IMR-90 (cell line): ENCODE measurements around the gene NUDT16. TPM values are rescaled to one million over a fixed set of nuclear protein-coding genes. Genes with fewer than 3 reads are reported as not detected.

Source experiments
- ATAC-seq: fragments of 200-7000 bp; cut with Tn5 transposase; 2 replicates; pipeline ENCODE4 v1.9.1; 2020; ENCODE audit warnings: low read depth, mild to moderate bottlenecking, moderate library complexity
- BruUV-seq: library from RNA; stranded (reverse); fragments of 400-500 nt; replicated peaks from 2 replicates; lab custom pipeline; 2021; lab: Mats Ljungman, UMichigan
- CTCF ChIA-PET: fragments of 300-600 bp; formaldehyde crosslinking; extraction: SDS; loops from one replicate; lab custom pipeline; 2021; ENCODE audit warnings: antibody characterized with exemption; lab: Yijun Ruan, JAX
- POLR2A ChIA-PET: fragments of 300-600 bp; sonication (Branson Sonifier 250); formaldehyde crosslinking; loops from one replicate; lab custom pipeline; 2022; ENCODE audit warnings: antibody characterized with exemption; ENCODE audit not compliant: unreplicated experiment; lab: Charles Lee
- DNase-seq: peaks from one replicate; pipeline ENCODE4 v3.0.0; 2013
- H2AFZ ChIP-seq: replicated peaks from 2 replicates; pipeline ENCODE3; 2013; ENCODE audit warnings: low read length, mild to moderate bottlenecking; ENCODE audit not compliant: poor library complexity
- H2AK5ac ChIP-seq: 2 replicates; pipeline ENCODE4 v1.6.1; 2013; ENCODE audit warnings: low read depth, low read length, inconsistent platforms
- H2AK9ac ChIP-seq: replicated peaks from 2 replicates; pipeline ENCODE3; 2013; ENCODE audit warnings: mild to moderate bottlenecking, low read depth, low read length, moderate library complexity; ENCODE audit not compliant: poor library complexity
- H2BK120ac ChIP-seq: 2 replicates; pipeline ENCODE4 v1.6.1; 2013; ENCODE audit warnings: low read depth, low read length, inconsistent platforms
- H2BK15ac ChIP-seq: 3 replicates; pipeline ENCODE4 v1.6.1; 2013; ENCODE audit warnings: low read depth, low read length, inconsistent platforms
- H2BK20ac ChIP-seq: 2 replicates; pipeline ENCODE4 v1.6.1; 2013; ENCODE audit warnings: low read depth, mild to moderate bottlenecking, inconsistent platforms, low read length, moderate library complexity
- H2BK5ac ChIP-seq: 2 replicates; pipeline ENCODE4 v1.6.1; 2013; ENCODE audit warnings: mild to moderate bottlenecking, low read depth, low read length, inconsistent platforms; ENCODE audit not compliant: poor library complexity, severe bottlenecking
- H3K14ac ChIP-seq: replicated peaks from 2 replicates; pipeline ENCODE4 v1.6.1; 2013; ENCODE audit warnings: low read depth, low read length, inconsistent platforms
- H3K18ac ChIP-seq: 2 replicates; pipeline ENCODE4 v1.6.1; 2013; ENCODE audit warnings: low read depth, low read length, control low read depth
- H3K23ac ChIP-seq: 2 replicates; pipeline ENCODE4 v1.6.1; 2013; ENCODE audit warnings: low read depth, low read length, inconsistent platforms
- H3K27ac ChIP-seq: 2 replicates; pipeline ENCODE4 v1.5.1; 2013; ENCODE audit warnings: mild to moderate bottlenecking, control low read depth, low read length; ENCODE audit not compliant: insufficient read depth
- H3K27me3 ChIP-seq: 2 replicates; pipeline ENCODE4 v1.6.1; 2013; ENCODE audit warnings: low read length; ENCODE audit not compliant: control insufficient read depth, insufficient read depth
- H3K36me3 ChIP-seq: 2 replicates; pipeline ENCODE4 v1.6.1; 2013; ENCODE audit warnings: low read length, mixed read lengths; ENCODE audit not compliant: control insufficient read depth, insufficient read depth
- H3K4ac ChIP-seq: 2 replicates; pipeline ENCODE4 v1.6.1; 2013; ENCODE audit warnings: low read depth, low read length, inconsistent platforms
- H3K4me1 ChIP-seq: 2 replicates; pipeline ENCODE4 v1.6.1; 2013; ENCODE audit warnings: low read length, mixed read lengths; ENCODE audit not compliant: control insufficient read depth, insufficient read depth
- H3K4me2 ChIP-seq: 2 replicates; pipeline ENCODE4 v1.6.1; 2013; ENCODE audit warnings: low read depth, mild to moderate bottlenecking, control low read depth, low read length, moderate library complexity
- H3K4me3 ChIP-seq: 2 replicates; pipeline ENCODE4 v1.5.1; 2013; ENCODE audit warnings: low read depth, mild to moderate bottlenecking, control low read depth, low read length, moderate library complexity; ENCODE audit not compliant: insufficient read depth
- H3K56ac ChIP-seq: 2 replicates; pipeline ENCODE4 v1.6.1; 2013; ENCODE audit warnings: low read length, inconsistent platforms; ENCODE audit not compliant: insufficient read depth; ENCODE audit errors: extremely low read depth
- H3K79me1 ChIP-seq, 2 experiments: 2 replicates each; pipeline ENCODE4 v1.6.1; 2013; ENCODE audit warnings: low read length in 2 of 2, inconsistent platforms in 1 of 2, low read depth in 1 of 2
- H3K9ac ChIP-seq: 2 replicates; pipeline ENCODE4 v1.6.1; 2013; ENCODE audit warnings: low read depth, low read length, control low read depth
- H3K9me1 ChIP-seq: 2 replicates; pipeline ENCODE4 v1.6.1; 2013; ENCODE audit warnings: low read length, inconsistent platforms; ENCODE audit not compliant: insufficient read depth
- H3K9me3 ChIP-seq: 2 replicates; pipeline ENCODE4 v1.6.1; 2013; ENCODE audit warnings: low read length; ENCODE audit not compliant: control insufficient read depth, insufficient read depth
- H4K20me1 ChIP-seq: 2 replicates; pipeline ENCODE4 v1.6.1; 2013; ENCODE audit warnings: low read length, inconsistent platforms; ENCODE audit not compliant: insufficient read depth
- H4K5ac ChIP-seq: 2 replicates; pipeline ENCODE4 v1.6.1; 2013; ENCODE audit warnings: mild to moderate bottlenecking, low read depth, low read length, control low read depth
- H4K8ac ChIP-seq, 2 experiments: 2 replicates each; pipeline ENCODE4 v1.6.1; 2013; ENCODE audit warnings: low read depth in 2 of 2, low read length in 2 of 2, control low read depth in 1 of 2, inconsistent platforms in 1 of 2
- H4K91ac ChIP-seq: 2 replicates; pipeline ENCODE4 v1.6.1; 2013; ENCODE audit warnings: low read depth, low read length, inconsistent platforms; ENCODE audit not compliant: insufficient read depth
- MAZ ChIP-seq: IDR thresholded peaks from 2 replicates; pipeline ENCODE4 v1.6.1; 2012; ENCODE audit warnings: low read depth, mild to moderate bottlenecking, low read length, improper control_type of control experiment, moderate library complexity, borderline replicate concordance
- USF2 ChIP-seq: fragments of 150-350 bp; IDR thresholded peaks from 2 replicates; pipeline ENCODE4 v1.6.1; 2017; ENCODE audit warnings: mild to moderate bottlenecking, antibody characterized with exemption, low read length, low read depth
- WGBS, 2 experiments: methylation state at CpG; one replicate each; pipeline versions ENCODE4 v1.1.5 to v1.1.7; 2013; ENCODE audit warnings: missing lambda C conversion rate in 2 of 2; ENCODE audit not compliant: insufficient read length in 1 of 2; ENCODE audit errors: extremely low coverage in 2 of 2; 5-methylcytosine and 5-hydroxymethylcytosine counted together
- dilution Hi-C: fragments of 300-500 bp; cut with HindIII; formaldehyde crosslinking; loops from one replicate; pipeline ENCODE4 v1.14.3; 2018; ENCODE audit warnings: low sequenced_read_pairs; ENCODE audit not compliant: unreplicated experiment
- in situ Hi-C: fragments of 300-500 bp; cut with MboI; formaldehyde crosslinking; loops from 3 replicates; pipeline ENCODE4 v1.14.3; 2019; ENCODE audit warnings: low sequenced_read_pairs, inconsistent platforms, mixed read lengths
- intact Hi-C: fragments of 100-400 bp; cut with micrococcal nuclease; formaldehyde crosslinking; loops from 2 replicates; pipeline ENCODE4 v1.10.0; 2022
- polyA plus RNA-seq, 3 experiments: library from polyadenylated mRNA; depleted of rRNA; stranded (reverse); fragments of >200 nt; gene quantifications; 2 replicates each; pipeline ENCODE4 v1.2.3, GENCODE V29; 2012; ENCODE audit warnings: low replicate concordance in 1 of 3
- total RNA-seq: library from RNA; depleted of rRNA; stranded (reverse); fragments of >200 nt; gene quantifications from 2 replicates; pipeline ENCODE4 v1.2.3, GENCODE V29; 2012

Gene NUDT16
- total and polyA plus RNA-seq, 2 of the 4 experiments (the other 2 are of a cell fraction), result 8.9 to 10.4 TPM

DNA sequence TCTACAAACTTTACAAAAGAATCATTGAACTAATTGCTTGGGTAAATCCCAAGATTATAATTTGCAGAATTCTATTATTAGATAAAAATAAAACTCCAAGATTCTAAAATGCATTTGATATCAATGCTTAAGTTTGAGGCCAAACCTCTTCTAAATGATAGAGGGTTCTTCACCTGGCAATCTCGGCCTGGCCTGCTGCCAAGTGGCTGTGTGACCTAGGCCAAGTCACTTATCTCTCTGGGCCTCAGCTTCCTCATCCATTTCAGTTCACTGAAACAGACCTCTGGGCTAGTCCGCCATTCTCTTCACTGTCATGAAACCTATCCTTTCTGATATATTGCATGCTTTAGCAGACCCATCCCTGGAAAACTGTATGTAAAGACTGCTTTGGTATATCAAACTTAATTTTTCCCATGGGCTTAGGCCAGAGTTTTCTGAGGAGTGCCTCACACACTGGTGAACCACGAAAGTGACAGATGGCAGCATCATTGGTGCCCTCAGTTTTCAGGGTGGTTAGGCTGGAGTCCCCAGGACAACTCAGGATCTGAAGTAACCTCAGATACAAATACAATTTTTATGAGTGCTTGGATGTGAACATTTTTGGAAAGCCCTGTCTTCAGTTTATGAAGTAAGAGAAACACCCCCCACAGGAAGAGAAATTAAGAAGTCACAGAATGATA, 21.8 kb downstream of the NUDT16 start:
- H3K36me3 ChIP-seq, result no peaks in the 10 kb centered on the region
- no peak overlapping the region for H4K8ac ChIP-seq
- DNase-seq, result no peak
- ChIA-PET CTCF (interaction anchor here (1.4 kb wide), 1 partner anchor 22 kb away, joined by 3 read pairs; the partner anchor contains the start of gene NUDT16), POLR2A (no interaction called here)
- H2BK120ac ChIP-seq, result no peak overlapping the region
- WGBS, 2 experiments, result no CpG with 5 or more reads among the region's 3 CpGs
- no peak overlapping the region for H3K27ac ChIP-seq
- TF ChIP-seq MAZ, result no peak
- no peak for TF ChIP-seq USF2
- H3K56ac ChIP-seq, result no peak overlapping the region
- H3K14ac ChIP-seq, result no peak overlapping the region
- H3K4ac ChIP-seq, result no peak overlapping the region
- no peak overlapping the region for H2BK20ac ChIP-seq
- H2AK5ac ChIP-seq, result no peak overlapping the region
- no peak overlapping the region for H2BK5ac ChIP-seq
- H4K91ac ChIP-seq, result no peak overlapping the region
- intact Hi-C loops, result no loop called here
- no peaks in the 10 kb centered on the region for H3K9me1 ChIP-seq
- H2AFZ ChIP-seq, result no peak overlapping the region
- H4K5ac ChIP-seq, result no peak overlapping the region
- dilution Hi-C loops, result no loop called here
- no peak overlapping the region for H3K9ac ChIP-seq
- H2AK9ac ChIP-seq, result no peak overlapping the region
- H3K9me3 ChIP-seq, result 0 out of 2 replicates have a peak, but pooled peaks cover 1% of the 10 kb centered on the region
- in situ Hi-C loops, result no loop called here
- H3K27me3 ChIP-seq, result no peaks in the 10 kb centered on the region; the same call in 1 of the 2 replicates
- no peak overlapping the region for H3K4me3 ChIP-seq
- H3K79me1 ChIP-seq, result no peaks in the 10 kb centered on the region
- no peaks in the 10 kb centered on the region for H4K20me1 ChIP-seq
- peaks cover 6% of the 10 kb centered on the region; the same call in 1 of the 2 replicates for H3K4me1 ChIP-seq
- no peak overlapping the region for H2BK15ac ChIP-seq
- no TSS peak for BruUV-seq
- ATAC-seq, result no peak
- no peak overlapping the region for H3K4me2 ChIP-seq
- no peak overlapping the region for H3K18ac ChIP-seq
- H3K23ac ChIP-seq, result no peak overlapping the region
